WTC11 (cell line): ENCODE results near the gene PRELP.

Experiments
- CREM ChIP-seq: sonication (generic); formaldehyde crosslinking; IDR thresholded peaks from 2 replicates; pipeline ENCODE4 v1.8.1; 2022; ENCODE audit warnings: mild to moderate bottlenecking, missing genetic modification reagents, moderate library complexity
- CTCF ChIP-seq: fragments of 200-600 bp; IDR thresholded peaks from 2 replicates; pipeline ENCODE4 v1.8.0; 2022; ENCODE audit warnings: antibody characterized with exemption
- FOXJ3 ChIP-seq: sonication (generic); formaldehyde crosslinking; IDR thresholded peaks from 2 replicates; pipeline ENCODE4 v1.9.0; 2021; ENCODE audit warnings: missing genetic modification reagents, mild to moderate bottlenecking, borderline replicate concordance
- GABPB1 ChIP-seq: sonication (generic); formaldehyde crosslinking; IDR thresholded peaks from 2 replicates; pipeline ENCODE4 v1.8.1; 2023; ENCODE audit warnings: mild to moderate bottlenecking, missing genetic modification reagents
- GRHL2 ChIP-seq: fragments of 250-450 bp; sonication (Bioruptor Pico); IDR thresholded peaks from 2 replicates; pipeline ENCODE4 v1.8.0; 2022; ENCODE audit warnings: mild to moderate bottlenecking, moderate library complexity; ENCODE audit not compliant: insufficient replicate concordance, severe bottlenecking
- TP53 ChIP-seq: sonication (generic); formaldehyde crosslinking; IDR thresholded peaks from 2 replicates; pipeline ENCODE4 v1.8.1; 2023; ENCODE audit warnings: mild to moderate bottlenecking, missing genetic modification reagents
- ZNF532 ChIP-seq: fragments of 250-450 bp; sonication (Bioruptor Pico); IDR thresholded peaks from 2 replicates; pipeline ENCODE4 v1.9.0; 2021; ENCODE audit warnings: mild to moderate bottlenecking, borderline replicate concordance

- TF ChIP-seq CTCF (no peak), TP53 (CRISPR knock-in tag) (no peak), ZNF532 (CRISPR knock-in tag) (no peak), CREM (CRISPR knock-in tag) (no peak), FOXJ3 (CRISPR knock-in tag) (no peak), GRHL2 (CRISPR knock-in tag) (no peak), GABPB1 (CRISPR knock-in tag) (no peak)
These were observed 32.3 kb upstream of the PRELP start for GRCh38 chr1:203443296-203443695.
